ENCODE measurements around the gene ERCC4.

Gene ERCC4

DNA sequence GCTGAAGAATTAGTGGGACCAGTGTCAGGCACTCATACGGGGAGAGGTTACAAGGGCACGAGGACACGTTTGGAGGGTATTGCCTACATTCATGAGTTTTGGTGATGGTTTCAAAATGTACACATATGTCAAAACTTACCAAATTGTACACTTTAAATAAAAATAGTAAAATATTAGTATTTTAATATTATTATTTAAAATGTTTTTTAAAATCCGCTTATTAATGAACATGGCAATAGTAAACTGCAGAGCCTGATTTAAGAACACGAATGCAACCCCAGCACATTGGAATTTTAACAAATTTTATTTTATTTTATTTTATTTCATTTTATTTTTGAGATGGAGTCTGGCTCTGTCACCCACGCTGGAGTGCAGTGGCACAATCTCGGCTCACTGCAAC is 10.9 kb upstream of the ERCC4 start:
- Histone ChIP-seq H3K4me3 (no peak overlapping the region), H3K27ac (no peak overlapping the region)

DNA sequence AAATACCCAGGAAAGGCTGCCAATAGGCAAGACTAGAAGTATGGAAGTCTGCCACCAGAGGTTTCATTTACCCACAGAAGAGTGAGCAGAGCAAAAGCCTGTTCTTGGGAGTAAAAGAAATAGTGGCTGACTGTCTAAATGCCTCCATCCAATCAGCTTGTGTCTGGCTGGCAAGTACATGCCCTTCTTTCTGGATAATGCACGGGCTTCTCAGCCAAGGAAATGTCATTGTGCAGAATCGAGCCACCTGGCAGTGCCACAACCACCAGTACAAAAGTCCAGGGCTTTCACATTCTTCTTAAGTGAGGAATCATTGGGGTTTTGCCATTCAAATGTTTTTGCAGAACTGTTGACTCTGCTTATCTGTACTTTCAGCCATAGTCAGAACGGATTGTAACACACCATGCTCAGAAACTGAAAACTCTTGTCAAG is 10.1 kb upstream of the ERCC4 start:
- H3K27ac ChIP-seq, result peak overlapping the region in 1 of 21 experiments; percentile 26
- no peak overlapping the region for H3K4me3 ChIP-seq

DNA sequence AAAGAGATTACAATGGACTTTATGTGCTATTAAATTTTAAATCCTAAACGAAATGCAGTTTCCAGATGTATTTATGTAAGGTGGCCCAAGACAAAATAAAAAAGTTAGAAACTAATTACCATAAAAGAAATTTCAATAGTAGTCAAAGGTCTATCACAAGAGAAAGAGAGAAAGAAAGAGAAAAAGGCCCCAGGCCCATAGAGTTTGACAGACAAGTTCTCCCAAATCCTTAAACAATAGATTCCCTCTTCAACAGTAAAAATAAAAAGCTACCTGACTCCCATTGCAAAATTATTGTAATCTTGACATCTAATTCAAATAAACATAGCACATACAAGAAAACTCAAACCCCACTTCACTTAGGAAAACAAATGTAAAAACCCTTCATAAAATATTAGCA is 8.6 kb upstream of the ERCC4 start:
- Histone ChIP-seq H3K27ac (no peak overlapping the region), H3K4me3 (no peak overlapping the region)

DNA sequence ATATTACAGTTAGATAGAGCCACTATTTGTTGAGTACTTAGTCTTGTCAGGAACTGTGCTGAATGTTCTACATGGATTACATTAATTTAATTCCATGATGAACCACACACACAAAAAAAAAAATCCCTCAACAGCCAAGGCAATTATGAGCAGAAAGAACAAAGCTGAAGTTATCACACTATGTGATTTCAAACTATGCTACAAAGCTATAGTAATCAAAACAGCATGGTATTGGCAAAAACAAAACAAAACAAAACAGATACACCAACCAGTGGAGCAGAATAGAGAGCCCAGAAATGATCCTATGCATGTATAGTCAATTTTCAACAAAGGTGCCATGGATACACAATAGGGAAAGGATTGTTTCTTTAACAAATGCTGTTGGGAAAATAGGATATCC is 8.1 kb upstream of the ERCC4 start:
- H3K4me3 ChIP-seq, result no peak overlapping the region
- no peak overlapping the region for H3K27ac ChIP-seq

DNA sequence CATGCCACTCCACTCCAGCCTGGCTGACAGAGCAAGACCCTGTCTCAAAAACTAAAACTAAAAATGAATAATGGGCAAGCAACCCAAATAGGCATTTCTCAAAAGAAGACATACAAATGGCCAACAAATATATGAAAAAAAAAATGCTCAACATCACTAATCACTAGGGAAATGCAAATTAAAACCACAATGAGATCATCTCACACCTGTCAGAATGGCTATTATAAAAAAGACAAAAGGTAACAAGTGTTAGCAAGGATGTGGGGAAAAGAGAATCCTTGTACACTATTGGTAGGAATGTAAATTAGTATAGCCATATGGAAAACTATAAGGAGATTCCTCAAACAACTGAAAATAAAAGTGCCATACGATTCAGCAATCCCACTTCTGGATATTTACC is 7.1 kb upstream of the ERCC4 start:
- Histone ChIP-seq H3K4me3 (no peak overlapping the region), H3K27ac (no peak overlapping the region)

DNA sequence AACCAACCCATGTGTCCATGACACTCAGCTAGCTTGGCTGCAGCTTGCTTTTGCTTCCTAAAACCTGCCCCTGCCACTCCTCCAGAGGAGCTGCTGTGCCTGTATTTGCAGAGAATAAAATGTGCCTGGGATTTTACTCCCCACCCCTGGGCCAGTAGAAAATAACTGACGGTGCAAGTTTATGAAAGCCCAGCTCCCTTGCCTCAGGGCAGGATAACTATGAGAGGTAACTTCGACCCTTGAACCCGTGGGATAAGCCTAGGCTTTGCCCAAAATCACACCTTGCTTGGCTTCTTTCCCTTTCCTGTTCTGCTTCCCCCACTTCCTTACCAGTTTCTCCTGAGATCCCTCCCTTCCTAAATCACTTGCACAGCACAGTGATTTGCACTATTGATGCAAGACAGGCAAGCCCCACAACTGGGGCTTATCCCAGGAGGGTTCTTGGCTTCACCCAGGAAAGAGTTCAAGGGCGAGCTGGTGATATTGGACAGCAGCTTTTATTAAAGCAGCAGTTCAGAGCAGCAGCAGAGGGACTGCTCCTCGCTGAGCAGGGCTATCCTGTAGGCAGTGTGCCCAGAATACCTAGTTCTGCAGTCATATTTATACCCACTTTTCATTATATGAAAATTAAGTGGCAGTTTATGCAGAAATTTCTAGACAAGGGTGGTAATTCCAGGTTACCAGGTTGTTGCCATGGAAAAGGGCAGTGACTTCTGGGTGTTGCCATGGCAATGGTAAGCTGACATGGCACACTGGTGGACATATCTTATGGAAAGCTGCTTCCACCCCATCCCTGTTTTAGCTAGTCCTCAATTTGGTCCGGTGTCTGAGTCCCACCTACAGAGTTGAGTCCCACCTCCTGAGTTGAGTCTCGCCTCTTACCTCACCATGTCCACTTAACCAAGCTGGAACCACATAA is 6.3 kb upstream of the ERCC4 start:
- no peak overlapping the region for H3K4me3 ChIP-seq
- no peak overlapping the region for H3K27ac ChIP-seq

DNA sequence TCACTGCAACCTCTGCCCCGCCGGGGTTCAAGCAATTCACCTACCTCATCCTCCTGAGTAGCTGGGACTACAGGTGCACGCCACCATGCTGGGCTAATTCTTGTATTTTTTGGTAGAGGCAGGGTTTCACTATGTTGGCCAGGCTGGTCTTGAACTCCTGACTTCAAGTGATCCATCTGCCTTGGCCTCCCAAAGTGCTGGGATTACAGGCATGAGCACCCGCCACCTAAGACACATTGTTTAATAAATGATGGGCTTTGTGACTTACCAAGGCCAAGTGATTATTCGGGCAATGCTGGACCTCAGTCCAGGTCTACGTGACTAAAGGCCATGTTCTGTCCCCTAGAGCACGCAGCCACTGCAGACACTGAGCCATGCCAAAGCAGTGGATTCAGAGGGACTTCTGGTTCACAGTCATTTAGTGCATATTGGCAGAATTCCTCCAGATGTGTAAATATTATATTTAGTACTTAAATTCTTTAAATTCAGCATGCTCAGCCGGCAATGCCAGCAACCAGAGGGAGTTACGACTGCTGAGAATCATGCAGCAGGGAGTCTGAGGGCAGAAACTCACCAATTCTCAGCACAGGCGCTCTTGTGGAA is 4.8 kb upstream of the ERCC4 start:
- Histone ChIP-seq H3K4me3 (no peak overlapping the region), H3K27ac (no peak overlapping the region)

DNA sequence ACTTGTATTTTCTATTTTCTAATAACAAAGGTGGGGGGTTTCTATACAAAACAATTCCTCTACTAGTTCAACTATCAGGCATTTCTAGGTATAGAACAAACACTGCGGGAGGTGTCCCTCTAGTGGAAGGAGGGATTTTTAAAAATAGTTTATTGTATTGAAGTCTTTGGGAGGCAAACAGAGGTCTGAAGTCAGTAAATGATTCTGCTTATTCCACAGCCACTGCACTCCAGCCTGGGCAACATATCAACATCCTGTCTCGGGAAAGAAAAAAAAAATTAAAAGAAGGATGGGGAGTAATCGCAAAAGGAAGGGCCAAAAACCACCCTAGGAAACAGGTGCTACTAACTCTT is 648 bp upstream of the ERCC4 start:
- H3K27ac ChIP-seq, result peak overlapping the region in 2 of 21 experiments; percentile 2 to 58
- peak overlapping the region in 2 of 7 experiments; percentile 3 to 94 for H3K4me3 ChIP-seq

DNA sequence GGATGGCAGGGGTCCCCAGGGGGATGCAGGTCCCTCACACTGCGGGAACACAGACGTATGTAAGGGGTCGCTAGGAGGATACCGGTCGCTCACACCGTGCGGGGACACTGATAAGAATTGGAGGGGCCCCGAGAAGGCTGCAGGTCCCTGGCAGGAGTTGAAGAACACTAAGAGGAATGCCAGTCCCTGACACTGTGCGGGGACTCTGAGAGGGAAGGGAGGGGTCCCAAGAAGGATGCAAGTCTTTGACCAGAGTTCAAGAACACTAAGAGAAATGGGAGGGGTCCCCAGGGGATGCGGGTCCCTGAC is 510 bp downstream of the ERCC4 start:
- H3K4me3 ChIP-seq, result peak overlapping the region; percentile 66 to 94 (median 87)
- peak overlapping the region; percentile 72 to 94 (median 87) for H3K27ac ChIP-seq

DNA sequence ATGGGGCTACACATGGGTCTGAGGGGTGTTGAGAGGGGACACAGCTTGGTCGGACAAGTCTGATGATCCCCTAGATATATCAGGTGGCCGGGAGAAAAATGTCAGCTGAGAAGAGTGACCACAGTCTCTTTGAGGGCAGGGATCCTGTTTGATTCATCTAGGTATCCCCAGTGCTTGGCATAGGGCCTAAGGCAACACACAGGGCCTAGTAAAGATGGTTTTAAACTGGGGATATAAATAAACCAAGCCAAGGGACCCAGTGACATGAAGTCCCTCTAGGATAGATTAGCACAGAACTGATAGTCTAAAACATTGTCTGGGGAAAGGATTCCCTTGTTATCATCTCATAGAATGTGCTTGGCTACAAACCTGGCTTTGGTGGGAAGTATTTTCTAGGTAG is 1.4 kb downstream of the ERCC4 start:
- H3K4me3 ChIP-seq, result no peak overlapping the region

DNA sequence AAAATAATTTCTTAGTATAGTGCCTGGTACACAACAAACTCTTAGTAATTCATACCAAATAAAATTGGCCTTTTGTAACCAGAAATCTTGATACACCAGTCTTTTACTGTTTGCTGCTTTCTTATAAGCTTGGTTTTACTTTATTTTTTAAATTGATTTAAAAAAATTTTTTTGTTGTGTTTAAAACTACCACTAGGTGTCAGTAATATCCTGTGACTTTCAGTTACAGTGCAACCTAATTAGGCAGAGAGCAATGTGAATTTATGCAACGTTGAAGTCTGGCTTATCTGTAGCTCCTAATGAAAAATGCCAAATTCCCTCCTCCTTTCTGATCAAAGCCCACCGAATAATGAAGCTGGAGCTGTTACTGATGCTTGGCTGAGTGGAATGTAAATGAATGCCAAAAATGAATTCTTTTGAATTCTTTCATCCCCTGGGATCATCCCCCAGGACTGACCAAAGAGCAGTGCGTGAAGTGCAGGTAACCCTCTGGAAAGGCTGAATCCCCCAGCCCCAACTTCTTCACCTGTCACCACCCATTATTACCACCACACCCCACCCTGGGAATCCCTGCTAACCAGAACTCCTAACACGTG is 3.8 kb downstream of the ERCC4 start:
- H3K4me3 ChIP-seq, result no peak overlapping the region
- peak overlapping the region in 1 of 21 experiments; percentile 47 for H3K27ac ChIP-seq

More for the DNA sequence above, 1.4 kb downstream of the ERCC4 start:
- peak overlapping the region in 1 of 21 experiments; percentile 89 for H3K27ac ChIP-seq

DNA sequence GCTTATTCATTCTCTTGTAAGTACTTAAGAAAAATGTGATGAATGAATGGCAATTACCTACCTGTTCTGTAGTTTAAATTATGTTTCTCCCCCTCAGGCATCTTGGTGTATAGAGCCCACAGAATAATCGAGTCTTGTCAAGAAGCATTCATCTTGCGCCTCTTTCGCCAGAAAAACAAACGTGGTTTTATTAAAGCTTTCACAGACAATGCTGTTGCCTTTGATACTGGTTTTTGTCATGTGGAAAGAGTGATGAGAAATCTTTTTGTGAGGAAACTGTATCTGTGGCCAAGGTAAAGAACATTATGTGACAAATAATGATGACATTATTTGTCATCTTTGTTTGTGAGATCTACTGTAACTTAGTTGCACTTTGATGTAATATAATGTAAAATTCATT is 6.5 kb downstream of the ERCC4 start:
- H3K27ac ChIP-seq, result no peak overlapping the region
- H3K4me3 ChIP-seq, result no peak overlapping the region

DNA sequence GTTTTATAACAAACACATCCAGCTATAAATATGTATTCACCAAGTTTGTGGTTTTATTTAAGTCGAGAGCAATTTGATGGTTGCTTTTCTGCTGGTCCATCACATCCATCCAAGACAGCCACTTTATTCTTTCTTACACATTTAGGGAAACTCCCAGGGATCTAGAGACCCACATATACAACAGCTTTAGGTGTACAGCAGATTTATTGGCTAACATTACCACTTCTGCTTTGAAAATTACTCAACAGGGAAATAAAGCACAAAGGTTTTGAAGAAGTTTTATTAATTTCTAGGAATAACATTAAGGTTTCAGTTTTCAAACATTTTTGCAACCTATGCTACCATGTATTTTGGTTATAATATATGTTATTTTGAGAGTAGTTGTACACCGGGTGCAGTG is 6.9 kb downstream of the ERCC4 start:
- no peak overlapping the region for H3K4me3 ChIP-seq
- H3K27ac ChIP-seq, result no peak overlapping the region

DNA sequence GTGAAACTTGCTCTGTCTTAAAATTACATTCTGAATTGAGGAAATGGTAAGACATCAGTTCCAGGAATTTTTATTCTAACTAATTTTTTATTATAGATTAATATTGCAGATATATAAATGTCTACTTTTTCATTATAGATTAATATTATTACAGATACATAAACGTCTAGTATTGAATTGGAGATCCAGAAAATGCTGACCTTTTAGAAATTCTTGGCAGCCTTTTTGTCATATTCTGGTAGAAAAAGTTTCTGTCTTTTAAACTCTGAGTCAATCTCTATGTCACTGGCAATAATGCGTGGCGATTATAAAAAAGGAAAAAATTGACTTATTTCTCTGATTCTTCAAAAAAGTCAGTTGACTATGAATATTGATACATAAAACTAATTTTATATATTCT is 8.7 kb downstream of the ERCC4 start:
- Histone ChIP-seq H3K27ac (no peak overlapping the region), H3K4me3 (no peak overlapping the region)

DNA sequence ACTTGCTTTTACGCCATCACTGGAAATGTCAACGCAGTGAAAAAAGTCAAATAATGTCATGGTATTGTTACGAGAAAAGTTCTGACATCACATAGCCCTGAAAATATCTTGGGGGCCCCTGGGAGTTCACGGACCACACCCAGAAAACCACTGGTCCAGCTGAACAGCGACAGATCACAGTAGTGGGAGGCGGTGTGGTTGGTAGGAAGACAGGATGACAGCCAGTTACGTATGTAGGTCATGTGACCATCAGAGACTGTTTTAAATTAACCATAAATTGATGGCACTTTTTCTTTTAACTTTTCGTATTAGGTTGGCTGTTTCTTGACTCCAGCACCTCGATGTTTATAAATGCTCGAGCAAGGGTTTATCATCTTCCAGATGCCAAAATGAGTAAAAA is 11.9 kb downstream of the ERCC4 start:
- no peak overlapping the region for H3K4me3 ChIP-seq
- no peak overlapping the region for H3K27ac ChIP-seq

DNA sequence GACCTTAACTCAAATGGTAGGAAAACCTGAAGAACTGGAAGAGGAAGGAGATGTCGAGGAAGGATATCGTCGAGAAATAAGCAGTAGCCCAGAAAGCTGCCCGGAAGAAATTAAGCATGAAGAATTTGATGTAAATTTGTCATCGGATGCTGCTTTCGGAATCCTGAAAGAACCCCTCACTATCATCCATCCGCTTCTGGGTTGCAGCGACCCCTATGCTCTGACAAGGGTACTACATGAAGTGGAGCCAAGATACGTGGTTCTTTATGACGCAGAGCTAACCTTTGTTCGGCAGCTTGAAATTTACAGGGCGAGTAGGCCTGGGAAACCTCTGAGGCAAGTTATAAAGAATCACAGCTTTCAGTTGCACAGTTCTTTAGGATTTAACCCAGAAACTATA is 15.5 kb downstream of the ERCC4 start:
- H3K27ac ChIP-seq, result no peak overlapping the region
- H3K4me3 ChIP-seq, result no peak overlapping the region

DNA sequence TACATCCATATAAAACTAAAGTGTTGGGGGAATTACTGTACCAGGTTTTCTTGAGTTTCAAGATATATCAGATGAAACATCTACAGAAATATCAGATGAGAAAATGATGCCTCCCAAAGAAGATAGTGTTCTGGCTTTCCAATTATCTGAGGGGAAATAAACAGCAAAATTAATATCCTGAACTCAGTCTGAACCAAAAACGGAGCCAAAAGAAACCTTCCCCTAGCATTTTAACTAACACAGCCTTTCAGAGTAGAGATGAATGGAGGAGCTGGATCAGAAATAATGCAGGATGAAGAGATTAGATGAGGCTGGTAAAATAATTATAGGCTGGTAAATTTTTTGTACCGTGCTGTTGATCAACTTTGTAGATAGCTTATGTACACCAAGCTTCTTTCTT is 16.2 kb downstream of the ERCC4 start:
- H3K27ac ChIP-seq, result peak overlapping the region in 1 of 21 experiments; percentile 48
- no peak overlapping the region for H3K4me3 ChIP-seq

DNA sequence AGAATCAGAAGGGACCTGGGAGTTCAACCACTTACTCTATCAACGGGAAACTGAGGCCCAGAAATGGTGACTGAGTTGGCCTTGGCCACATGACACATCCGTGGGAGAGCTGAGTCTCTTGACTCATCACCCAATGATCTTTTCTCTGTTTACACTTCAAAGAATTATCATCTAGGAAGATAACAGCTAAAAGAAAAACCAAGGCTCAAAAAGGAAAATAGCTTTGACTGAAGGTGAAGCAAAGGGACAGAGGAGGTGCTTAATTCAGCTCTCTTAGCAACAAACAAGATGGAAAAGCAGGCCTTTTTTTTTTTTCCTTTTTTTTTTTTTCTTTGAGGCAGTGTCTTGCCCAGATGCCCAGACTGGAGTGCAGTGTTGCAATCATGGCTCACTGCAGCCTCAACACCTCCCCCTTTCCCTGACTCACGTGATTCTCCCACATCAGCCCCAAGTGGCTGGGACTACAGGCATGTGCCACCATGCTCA is 16.7 kb downstream of the ERCC4 start:
- no peak overlapping the region for H3K4me3 ChIP-seq
- peak overlapping the region in 1 of 21 experiments; percentile 48 for H3K27ac ChIP-seq

DNA sequence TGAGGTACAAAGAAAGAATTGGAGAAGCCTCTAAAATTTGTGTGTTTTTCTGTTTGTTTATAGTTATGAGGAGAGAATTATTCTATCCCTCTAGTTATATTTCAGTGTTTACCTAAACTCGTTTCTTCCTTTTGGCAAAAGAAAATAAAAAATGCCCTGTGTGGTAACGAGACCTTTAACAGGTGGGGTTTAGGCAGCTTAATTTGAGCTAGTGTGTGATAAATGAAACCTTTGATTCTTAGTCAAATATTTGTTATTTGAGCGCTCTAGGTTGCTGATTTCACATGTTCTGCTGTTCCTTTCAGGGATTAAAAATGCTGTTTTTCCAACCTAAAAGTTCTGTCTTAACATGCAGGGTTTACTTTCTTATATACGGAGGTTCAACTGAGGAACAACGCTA is 17.5 kb downstream of the ERCC4 start:
- peak overlapping the region in 1 of 21 experiments; percentile 66 for H3K27ac ChIP-seq

DNA sequence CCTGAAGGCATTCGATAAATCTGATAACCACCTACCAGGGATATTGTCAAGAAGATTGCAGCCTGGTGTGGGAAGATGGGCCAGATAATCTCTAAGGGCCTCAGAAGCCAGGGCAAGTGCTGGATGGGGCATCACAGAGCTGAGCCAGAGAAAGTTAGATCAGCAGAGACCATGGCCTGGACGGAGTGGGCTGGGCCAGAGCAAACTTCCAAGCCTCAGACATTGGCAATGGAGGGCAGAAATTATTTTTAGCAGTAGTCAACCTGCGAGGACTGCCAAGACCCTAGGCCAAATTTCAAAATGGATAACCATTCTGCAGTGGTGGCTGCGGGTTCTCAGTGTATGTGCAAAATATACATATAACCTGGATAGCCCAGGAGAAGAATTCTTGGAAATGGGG is 18.5 kb downstream of the ERCC4 start:
- Histone ChIP-seq H3K4me3 (no peak overlapping the region), H3K27ac (peak overlapping the region in 1 of 21 experiments; percentile 66)

More for the DNA sequence above, 17.5 kb downstream of the ERCC4 start:
- no peak overlapping the region for H3K4me3 ChIP-seq

DNA sequence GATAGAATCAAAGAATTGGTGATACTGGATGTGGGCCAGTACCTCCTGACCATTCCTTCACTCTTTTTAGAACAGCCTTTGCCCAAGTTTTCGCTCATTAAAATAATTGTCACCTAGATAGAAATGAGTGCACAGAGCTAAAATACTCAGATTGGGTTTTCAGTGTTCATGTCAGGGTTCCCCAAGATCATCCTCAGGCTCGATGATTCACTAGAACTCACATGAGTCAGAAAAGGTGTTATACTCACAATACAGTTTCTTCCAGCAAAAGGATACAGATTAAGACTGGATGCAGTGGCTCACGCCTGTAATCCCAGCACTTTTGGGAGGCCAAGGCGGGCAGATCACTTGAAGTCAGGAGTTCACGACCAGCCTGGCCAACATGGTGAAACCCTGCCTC is 19.9 kb downstream of the ERCC4 start:
- peak overlapping the region in 2 of 21 experiments; percentile 7 to 66 for H3K27ac ChIP-seq

More for the DNA sequence above, 19.9 kb downstream of the ERCC4 start:
- no peak overlapping the region for H3K4me3 ChIP-seq
